Activated CD8-positive, alpha-beta memory T cell treated with anti-CD3 and anti-CD28 coated beads for 24 hours (primary cell): ENCODE data around the gene KNOP1.
A peak's percentile ranks its signal among the peaks of the same experiment; 100 is the strongest.

Source experiments
- DNase-seq: peaks from one replicate; pipeline ENCODE4 v3.0.0-alpha.2; 2020

Gene KNOP1

GRCh38 chr16:19717741-19718623 is at the start of gene KNOP1, which contains the start of gene IQCK:
Gene KNOP1 (minus strand): TSS chr16:19718227. CDS start chr16:19715035, 3,192 bp downstream.
Gene IQCK (plus strand): TSS chr16:19718271. CDS start chr16:19718307, 36 bp downstream.
- peak; percentile 93 for DNase-seq

GRCh38 chr16:19767497-19767896 is 49.5 kb upstream of the KNOP1 start:
- DNase-seq: no peak

- DNase-seq: no peak
Measured at GRCh38 chr16:19766988-19767387, 49.0 kb upstream of the KNOP1 start.

- no peak for DNase-seq
Measured at GRCh38 chr16:19766554-19766884, 48.5 kb upstream of the KNOP1 start.

- DNase-seq: no peak
Measured at GRCh38 chr16:19765860-19766553, 48.0 kb upstream of the KNOP1 start.

GRCh38 chr16:19760356-19761060 is 42.5 kb upstream of the KNOP1 start:
- DNase-seq: no peak

- no peak for DNase-seq
Measured at GRCh38 chr16:19757762-19758595, 40.0 kb upstream of the KNOP1 start.

- DNase-seq: no peak
Measured at GRCh38 chr16:19757026-19757425, 39.0 kb upstream of the KNOP1 start.

GRCh38 chr16:19755268-19755667 is 37.2 kb upstream of the KNOP1 start:
- DNase-seq: no peak

GRCh38 chr16:19754644-19755036 is 36.6 kb upstream of the KNOP1 start:
- no peak for DNase-seq

GRCh38 chr16:19753815-19754643 is 36.0 kb upstream of the KNOP1 start:
- no peak for DNase-seq

- no peak for DNase-seq
Measured at GRCh38 chr16:19751478-19752385, 33.7 kb upstream of the KNOP1 start.

GRCh38 chr16:19749571-19750080 is 31.6 kb upstream of the KNOP1 start:
- no peak for DNase-seq

GRCh38 chr16:19748389-19749168 is 30.6 kb upstream of the KNOP1 start:
- no peak for DNase-seq

GRCh38 chr16:19746561-19746960 is 28.5 kb upstream of the KNOP1 start:
- no peak for DNase-seq

GRCh38 chr16:19745286-19746010 is 27.4 kb upstream of the KNOP1 start:
- DNase-seq: no peak

- DNase-seq: no peak
Measured at GRCh38 chr16:19744670-19745069, 26.6 kb upstream of the KNOP1 start.

- DNase-seq: no peak
Measured at GRCh38 chr16:19743816-19744159, 25.8 kb upstream of the KNOP1 start.

- no peak for DNase-seq
Measured at GRCh38 chr16:19741354-19741753, 23.3 kb upstream of the KNOP1 start.
